Activated CD8-positive, alpha-beta T cell treated with anti-CD3 and anti-CD28 coated beads for 36 hours (primary cell): ENCODE measurements around the gene IL24. TPM values are rescaled to one million over a fixed set of nuclear protein-coding genes. Genes with fewer than 3 reads are reported as not detected.

Source experiments
- ATAC-seq: fragments of 200-7000 bp; cut with Tn5 transposase; one replicate; pipeline ENCODE4 v1.10.0; 2021; ENCODE audit warnings: mild to moderate bottlenecking, moderate library complexity
- CTCF ChIA-PET: fragments of 350-600 bp; sonication (Branson Sonifier 250); formaldehyde crosslinking; loops from one replicate; lab custom pipeline; 2021; ENCODE audit warnings: antibody characterized with exemption; lab: Charles Lee
- POLR2A ChIA-PET: fragments of 350-600 bp; sonication (Branson Sonifier 250); formaldehyde crosslinking; loops from one replicate; lab custom pipeline; 2021; ENCODE audit warnings: antibody characterized with exemption; lab: Charles Lee
- DNase-seq: peaks from one replicate; pipeline ENCODE4 v3.0.0-alpha.2; 2020
- H3K27ac Mint-ChIP-seq: one replicate; pipeline ENCODE4 v1.8.0; 2021; ENCODE audit warnings: mild to moderate bottlenecking, mixed read lengths
- H3K27me3 Mint-ChIP-seq: one replicate; pipeline ENCODE4 v1.8.0; 2021; ENCODE audit warnings: mixed read lengths
- H3K36me3 Mint-ChIP-seq: one replicate; pipeline ENCODE4 v1.8.0; 2021; ENCODE audit warnings: low read depth, mixed read lengths
- H3K4me1 Mint-ChIP-seq: one replicate; pipeline ENCODE4 v1.8.0; 2021; ENCODE audit warnings: low read depth, mixed read lengths
- H3K4me3 Mint-ChIP-seq: one replicate; pipeline ENCODE4 v1.8.0; 2021; ENCODE audit warnings: mild to moderate bottlenecking, moderate library complexity, mixed read lengths
- H3K9me3 Mint-ChIP-seq: one replicate; pipeline ENCODE4 v1.8.0; 2021; ENCODE audit warnings: mixed read lengths
- CTCF ChIP-seq: fragments of 200-600 bp; IDR thresholded peaks from one replicate; pipeline ENCODE4 v1.8.0; 2022; ENCODE audit warnings: antibody characterized with exemption, mild to moderate bottlenecking
- intact Hi-C: fragments of 100-400 bp; cut with micrococcal nuclease; formaldehyde crosslinking; loops from one replicate; pipeline ENCODE4 v1.10.0; 2022
- total RNA-seq, 2 experiments: library from RNA; stranded (reverse); gene quantifications; one replicate each; pipeline ENCODE4 v1.2.3, GENCODE V29; 2021

Gene IL24
- total RNA-seq, 2 experiments from 2014 or later: 0.54 to 0.81 TPM

DNA sequence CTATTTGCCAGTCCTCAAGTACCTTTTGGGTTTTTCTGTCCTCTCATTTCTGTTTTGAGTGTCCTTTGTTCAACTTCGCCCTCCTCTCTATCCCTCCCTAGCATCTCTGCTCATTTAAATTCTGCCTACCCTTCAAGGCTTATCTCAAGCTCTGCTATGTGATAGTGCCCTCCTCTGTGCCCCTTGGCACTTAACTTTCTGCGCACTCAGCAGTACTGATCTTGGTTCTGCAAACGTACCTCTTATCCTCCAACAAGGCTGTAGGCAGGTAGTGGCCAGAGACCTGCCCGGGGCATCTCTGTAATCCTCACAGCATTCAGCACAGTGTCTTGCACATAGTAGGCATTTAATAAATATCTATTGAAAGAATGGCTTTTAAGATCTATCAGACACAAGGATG is 37.1 kb upstream of the IL24 start:
- no peaks in the 10 kb centered on the region for H3K9me3 Mint-ChIP-seq
- peaks cover 2% of the 10 kb centered on the region for H3K27me3 Mint-ChIP-seq
- CTCF ChIA-PET: interaction anchor here (1.1 to 7.7 kb wide), 11 partner anchors 10 to 146 kb away, joined by 3 to 48 read pairs (median 9); no protein-coding TSS in a partner anchor
- H3K36me3 Mint-ChIP-seq: no peaks in the 10 kb centered on the region
- DNase-seq (no peak), ATAC-seq (no peak)
- POLR2A ChIA-PET: no interaction called here
- TF ChIP-seq CTCF: no peak
- intact Hi-C loops: no loop called here
- H3K27ac Mint-ChIP-seq: no peak overlapping the region
- peaks cover 16% of the 10 kb centered on the region for H3K4me1 Mint-ChIP-seq
- H3K4me3 Mint-ChIP-seq: no peak overlapping the region

GRCh38 chr1:206863266-206863665 is 34.0 kb upstream of the IL24 start:
- ChIA-PET CTCF (interaction anchor here (0.9 to 6.5 kb wide), 7 partner anchors 9 to 128 kb away, joined by 3 to 100 read pairs (median 9); no protein-coding TSS in a partner anchor), POLR2A (no interaction called here)
- DNase-seq (no peak), ATAC-seq (no peak)
- Mint-ChIP-seq H3K36me3 (no peaks in the 10 kb centered on the region), H3K4me1 (peaks cover 15% of the 10 kb centered on the region), H3K27me3 (peaks cover 2% of the 10 kb centered on the region), H3K4me3 (no peak overlapping the region), H3K9me3 (no peaks in the 10 kb centered on the region), H3K27ac (no peak overlapping the region)
- intact Hi-C loops: no loop called here
- TF ChIP-seq CTCF: no peak

DNA sequence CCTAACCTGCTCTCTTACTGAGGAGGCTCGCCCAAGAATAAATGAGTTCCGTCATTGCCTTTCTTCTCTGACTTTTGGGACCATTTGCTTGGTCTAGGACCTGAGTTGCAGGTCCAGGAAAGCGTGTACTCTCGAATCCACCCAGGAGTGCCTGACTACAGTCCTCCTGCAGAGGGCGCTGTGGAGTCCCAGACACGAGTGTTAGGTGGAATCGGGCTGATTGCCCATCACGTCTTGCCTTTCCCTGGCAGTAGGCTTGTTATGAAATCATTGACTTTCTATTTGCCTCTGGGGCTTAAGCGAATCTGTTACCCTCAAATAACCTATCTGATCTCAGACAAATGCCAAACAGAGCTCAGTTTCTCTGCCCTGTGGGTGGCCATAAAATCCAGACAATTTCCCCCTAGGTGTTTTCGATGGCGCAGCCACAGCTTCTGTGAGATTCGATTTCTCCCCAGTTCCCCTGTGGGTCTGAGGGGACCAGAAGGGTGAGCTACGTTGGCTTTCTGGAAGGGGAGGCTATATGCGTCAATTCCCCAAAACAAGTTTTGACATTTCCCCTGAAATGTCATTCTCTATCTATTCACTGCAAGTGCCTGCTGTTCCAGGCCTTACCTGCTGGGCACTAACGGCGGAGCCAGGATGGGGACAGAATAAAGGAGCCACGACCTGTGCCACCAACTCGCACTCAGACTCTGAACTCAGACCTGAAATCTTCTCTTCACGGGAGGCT is 32.1 kb upstream of the IL24 start, which contains the start of gene IL20:
IL20 (plus strand) TSS at position 685 of the 733 bp plus-strand sequence. CDS start 230 bp downstream, outside the sequence.
- intact Hi-C loops: loop anchor here (1.0 kb wide), 1 partner anchor 47 kb away; no protein-coding TSS in a partner anchor
- DNase-seq (peak; percentile 92), ATAC-seq (peak; percentile 97)
- peaks cover 2% of the 10 kb centered on the region for H3K27me3 Mint-ChIP-seq
- H3K4me1 Mint-ChIP-seq: peaks cover 12% of the 10 kb centered on the region
- H3K36me3 Mint-ChIP-seq: no peaks in the 10 kb centered on the region
- peak; percentile 98 for TF ChIP-seq CTCF
- ChIA-PET CTCF (interaction anchor here (0.7 to 6.5 kb wide), 60 partner anchors 8 to 366 kb away, joined by 3 to 100 read pairs (median 5); partner anchors contain the start of genes FCMR, IL24 and PIGR), POLR2A (interaction anchor here (0.5 to 1.6 kb wide), 5 partner anchors 43 to 131 kb away, joined by 3 to 4 read pairs (median 3); no protein-coding TSS in a partner anchor)
- H3K27ac Mint-ChIP-seq: no peak within 1 kb of the TSS
- H3K4me3 Mint-ChIP-seq: no peak within 1 kb of the TSS
- no peaks in the 10 kb centered on the region for H3K9me3 Mint-ChIP-seq

GRCh38 chr1:206866062-206866461 is 31.2 kb upstream of the IL24 start:
- Mint-ChIP-seq H3K4me1 (peaks cover 12% of the 10 kb centered on the region), H3K27me3 (peaks cover 2% of the 10 kb centered on the region), H3K27ac (no peak overlapping the region), H3K9me3 (no peaks in the 10 kb centered on the region), H3K4me3 (no peak overlapping the region), H3K36me3 (no peaks in the 10 kb centered on the region)
- no peak for DNase-seq
- ChIA-PET CTCF (interaction anchor here (1.2 to 6.5 kb wide), 19 partner anchors 9 to 145 kb away, joined by 3 to 100 read pairs (median 19); partner anchors contain the start of gene IL24), POLR2A (no interaction called here)
- no peak for TF ChIP-seq CTCF
- intact Hi-C loops: no loop called here
- ATAC-seq: no peak

DNA sequence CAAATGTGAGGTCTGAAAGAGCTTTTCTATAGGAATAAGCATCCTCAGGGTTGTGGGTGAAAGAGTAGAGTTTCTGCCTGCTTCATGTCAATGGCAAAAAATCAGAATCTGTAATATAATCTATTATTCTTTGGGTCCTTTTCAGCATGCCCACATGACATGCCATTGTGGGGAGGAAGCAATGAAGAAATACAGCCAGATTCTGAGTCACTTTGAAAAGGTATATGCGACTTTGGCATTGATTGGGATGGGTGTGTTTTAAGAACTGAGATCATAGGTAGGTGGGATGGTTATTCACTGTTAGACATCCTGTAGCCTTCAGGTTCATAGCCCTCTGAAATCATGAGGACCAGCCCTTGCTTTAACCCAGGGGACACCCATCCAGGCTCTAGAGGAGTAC is 30.0 kb upstream of the IL24 start:
- Mint-ChIP-seq H3K9me3 (peaks cover 1% of the 10 kb centered on the region), H3K36me3 (no peaks in the 10 kb centered on the region), H3K4me1 (peaks cover 12% of the 10 kb centered on the region), H3K27me3 (peaks cover 2% of the 10 kb centered on the region), H3K27ac (no peak overlapping the region), H3K4me3 (no peak overlapping the region)
- POLR2A ChIA-PET: no interaction called here
- CTCF ChIA-PET: interaction anchor here (1.0 to 6.5 kb wide), 8 partner anchors 11 to 127 kb away, joined by 3 to 100 read pairs (median 5); no protein-coding TSS in a partner anchor
- no peak for ATAC-seq
- no peak for TF ChIP-seq CTCF
- intact Hi-C loops: no loop called here
- no peak for DNase-seq
